HFFc6 (cell line): ENCODE measurements around the gene ACOT6. TPM values are rescaled to one million over a fixed set of nuclear protein-coding genes. Genes with fewer than 3 reads are reported as not detected.
"Not testable (repeated sequence)": the region's sequence is repeated elsewhere in the genome, so short reads cannot be mapped to it uniquely, and the experiment has no call there.

Experiments used
- DNase-seq: peaks from one replicate; pipeline ENCODE4 v3.0.0-alpha.2; 2018
- H3K27ac Mint-ChIP-seq: 2 replicates; pipeline ENCODE4 v1.8.0; 2020; ENCODE audit warnings: mild to moderate bottlenecking, mixed read lengths
- H3K27me3 Mint-ChIP-seq: 2 replicates; pipeline ENCODE4 v1.8.0; 2021; ENCODE audit warnings: mild to moderate bottlenecking, moderate library complexity, mixed read lengths; ENCODE audit not compliant: insufficient read depth
- H3K36me3 Mint-ChIP-seq: 2 replicates; pipeline ENCODE4 v1.8.0; 2021; ENCODE audit warnings: low read depth, mixed read lengths
- H3K4me1 Mint-ChIP-seq: 2 replicates; pipeline ENCODE4 v1.8.0; 2020; ENCODE audit warnings: low read depth, mixed read lengths
- H3K4me3 Mint-ChIP-seq: 2 replicates; pipeline ENCODE4 v1.8.0; 2020; ENCODE audit warnings: mild to moderate bottlenecking, moderate library complexity, mixed read lengths
- H3K9me3 Mint-ChIP-seq: 2 replicates; pipeline ENCODE4 v1.8.0; 2020; ENCODE audit warnings: mild to moderate bottlenecking, mixed read lengths
- CTCF ChIP-seq: fragments of 200-600 bp; sonication (generic); IDR thresholded peaks from 2 replicates; pipeline ENCODE4 v1.5.0; 2021; ENCODE audit warnings: antibody characterized with exemption, mild to moderate bottlenecking
- long read RNA-seq: library from polyadenylated mRNA; unstranded; transcript quantifications from one replicate; pipeline ENCODE4 v2.0.0, GENCODE V29; 2019
- total RNA-seq, 6 experiments: library from RNA; stranded (reverse); fragmentation: NEBNext Ultra II Directional; extraction: Animal tissue kit (Norgen Biotek cat#: 25700); gene quantifications; 2 replicates in 1 of 6; 3 replicates in 5 of 6; pipeline ENCODE4 v1.2.3, GENCODE V29; 2021

Gene ACOT6, protein sequence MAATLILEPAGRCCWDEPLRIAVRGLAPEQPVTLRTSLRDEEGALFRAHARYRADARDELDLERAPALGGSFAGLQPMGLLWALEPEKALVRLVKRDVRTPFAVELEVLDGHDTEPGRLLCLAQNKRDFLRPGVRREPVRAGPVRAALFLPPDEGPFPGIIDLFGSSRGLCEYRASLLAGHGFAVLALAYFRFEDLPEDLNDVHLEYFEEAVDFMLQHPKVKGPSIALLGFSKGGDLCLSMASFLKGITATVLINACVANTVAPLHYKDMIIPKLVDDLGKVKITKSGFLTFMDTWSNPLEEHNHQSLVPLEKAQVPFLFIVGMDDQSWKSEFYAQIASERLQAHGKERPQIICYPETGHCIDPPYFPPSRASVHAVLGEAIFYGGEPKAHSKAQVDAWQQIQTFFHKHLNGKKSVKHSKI
- total RNA-seq: not detected
- long read RNA-seq: 0 reads

DNA sequence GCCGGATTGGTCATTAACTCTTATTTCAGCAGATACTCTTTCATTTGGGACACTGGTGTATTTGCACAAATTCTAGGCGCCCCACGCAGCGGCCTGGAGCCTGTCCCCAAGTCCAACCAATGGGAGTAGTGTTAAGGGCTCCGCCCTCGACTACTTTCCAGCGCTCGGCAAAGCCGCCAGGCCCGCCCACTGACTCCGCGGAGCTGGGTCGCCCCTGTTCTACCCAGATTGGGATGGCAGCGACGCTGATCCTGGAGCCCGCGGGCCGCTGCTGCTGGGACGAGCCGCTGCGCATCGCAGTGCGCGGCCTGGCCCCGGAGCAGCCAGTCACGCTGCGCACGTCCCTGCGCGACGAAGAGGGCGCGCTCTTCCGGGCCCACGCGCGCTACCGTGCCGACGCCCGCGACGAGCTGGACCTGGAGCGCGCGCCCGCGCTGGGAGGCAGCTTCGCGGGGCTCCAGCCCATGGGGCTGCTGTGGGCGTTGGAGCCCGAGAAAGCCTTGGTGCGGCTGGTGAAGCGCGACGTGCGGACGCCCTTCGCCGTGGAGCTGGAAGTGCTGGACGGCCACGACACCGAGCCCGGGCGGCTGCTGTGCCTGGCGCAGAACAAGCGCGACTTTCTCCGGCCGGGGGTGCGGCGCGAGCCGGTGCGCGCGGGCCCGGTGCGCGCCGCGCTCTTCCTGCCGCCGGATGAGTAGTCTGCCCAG lies at the start of gene ACOT6:
ACOT6 (plus strand) TSS at position 179 of the 707 bp plus-strand sequence; CDS start at position 234, 55 bp downstream.
- Mint-ChIP-seq H3K27ac (no peak within 1 kb of the TSS), H3K4me1 (no peaks in the 10 kb centered on the region; the same call in 1 of the 2 replicates), H3K9me3 (peaks cover 5% of the 10 kb centered on the region), H3K36me3 (no peaks in the 10 kb centered on the region; the same call in 1 of the 2 replicates), H3K4me3 (peak within 1 kb of the TSS; percentile 86), H3K27me3 (peaks cover 13% of the 10 kb centered on the region)
- peak; percentile 26 for DNase-seq
- no peak for TF ChIP-seq CTCF

DNA sequence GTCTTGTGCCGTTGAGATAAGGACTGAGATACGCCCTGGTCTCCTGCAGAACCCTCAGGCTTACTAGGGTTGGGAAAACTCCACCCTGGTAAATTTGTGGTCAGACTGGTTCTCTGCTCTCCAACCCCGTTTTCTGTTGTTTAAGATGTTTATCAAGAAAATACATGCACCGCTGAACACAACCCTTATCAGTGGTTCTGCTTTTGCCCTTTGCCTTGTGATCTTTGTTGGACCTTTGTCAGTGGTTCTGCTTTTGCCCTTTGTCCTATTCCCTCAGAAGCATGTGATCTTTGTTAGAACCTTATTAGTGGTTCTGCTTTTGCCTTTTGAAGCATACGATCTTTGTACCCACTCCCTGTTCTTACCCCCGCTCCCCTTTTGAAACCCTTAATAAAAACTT lies 49.6 kb upstream of the ACOT6 start:
- H3K9me3 Mint-ChIP-seq: peaks cover 16% of the 10 kb centered on the region
- H3K4me1 Mint-ChIP-seq: peaks cover 13% of the 10 kb centered on the region
- H3K27me3 Mint-ChIP-seq, H3K4me3 Mint-ChIP-seq, DNase-seq, H3K27ac Mint-ChIP-seq: not testable (repeated sequence)
- peaks cover 38% of the 10 kb centered on the region for H3K36me3 Mint-ChIP-seq

DNA sequence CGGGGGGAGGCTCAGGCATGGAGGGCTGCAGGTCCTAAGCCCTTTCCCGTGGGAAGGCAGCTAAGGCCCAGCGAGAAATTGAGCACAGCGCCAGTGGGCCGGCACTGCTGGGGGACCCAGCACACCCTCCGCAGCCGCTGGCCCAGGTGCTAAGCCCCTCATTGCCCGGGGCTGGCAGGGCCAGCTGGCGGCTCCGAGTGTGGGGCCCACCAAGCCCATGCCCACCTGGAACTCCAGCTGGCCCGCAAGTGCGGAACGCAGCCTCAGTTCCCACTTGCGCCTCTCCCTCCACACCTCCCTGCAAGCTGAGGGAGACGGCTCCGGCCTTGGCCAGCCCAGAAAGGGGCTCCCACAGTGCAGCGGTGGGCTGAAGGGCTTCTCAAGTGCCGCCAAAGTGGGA lies 45.9 kb upstream of the ACOT6 start:
- not testable (repeated sequence) for DNase-seq, H3K4me3 Mint-ChIP-seq, H3K27me3 Mint-ChIP-seq, H3K27ac Mint-ChIP-seq
- Mint-ChIP-seq H3K9me3 (peaks cover 16% of the 10 kb centered on the region), H3K36me3 (peaks cover 40% of the 10 kb centered on the region), H3K4me1 (peaks cover 28% of the 10 kb centered on the region)

GRCh38 chr14:73566935-73567334 lies 45.4 kb upstream of the ACOT6 start:
- H3K4me3 Mint-ChIP-seq, H3K27ac Mint-ChIP-seq, DNase-seq, H3K27me3 Mint-ChIP-seq: not testable (repeated sequence)
- Mint-ChIP-seq H3K36me3 (peaks cover 36% of the 10 kb centered on the region), H3K4me1 (peaks cover 28% of the 10 kb centered on the region), H3K9me3 (peaks cover 12% of the 10 kb centered on the region)

DNA sequence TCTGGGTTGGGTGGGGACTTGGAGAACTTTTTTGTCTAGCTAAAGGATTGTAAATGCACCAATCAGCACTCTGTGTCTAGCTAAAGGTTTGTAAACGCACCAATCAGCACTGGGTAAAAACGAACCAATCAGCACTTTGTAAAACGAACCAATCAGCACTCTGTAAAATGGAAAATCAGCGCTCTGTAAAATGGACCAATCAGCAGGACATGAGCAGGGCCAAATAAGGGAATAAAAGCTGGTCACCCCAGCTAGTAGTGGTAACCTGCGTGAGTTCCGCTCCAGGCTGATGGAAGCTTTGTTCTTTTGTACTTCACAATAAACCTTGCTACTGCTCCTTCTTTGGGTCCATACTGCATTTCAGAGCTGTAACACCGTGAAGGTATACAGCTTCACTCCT lies 45.0 kb upstream of the ACOT6 start:
- no peak for TF ChIP-seq CTCF
- peak overlapping the region; percentile 94 for H3K4me3 Mint-ChIP-seq
- H3K27ac Mint-ChIP-seq: no peak overlapping the region
- H3K27me3 Mint-ChIP-seq: peaks cover 8% of the 10 kb centered on the region; the same call in 1 of the 2 replicates
- DNase-seq: no peak
- peaks cover 31% of the 10 kb centered on the region for H3K36me3 Mint-ChIP-seq
- H3K4me1 Mint-ChIP-seq: peaks cover 28% of the 10 kb centered on the region
- H3K9me3 Mint-ChIP-seq: peaks cover 7% of the 10 kb centered on the region

- TF ChIP-seq CTCF: no peak
- peaks cover under 1% of the 10 kb centered on the region; the same call in 1 of the 2 replicates for H3K9me3 Mint-ChIP-seq
- H3K36me3 Mint-ChIP-seq: peaks cover 23% of the 10 kb centered on the region
- peak overlapping the region; percentile 95 for H3K27ac Mint-ChIP-seq
- DNase-seq: peak; percentile 16
- peaks cover 28% of the 10 kb centered on the region for H3K4me1 Mint-ChIP-seq
- peak overlapping the region; percentile 94 for H3K4me3 Mint-ChIP-seq
- peaks cover 3% of the 10 kb centered on the region; the same call in 1 of the 2 replicates for H3K27me3 Mint-ChIP-seq
Measured at GRCh38 chr14:73567951-73568885, 44.1 kb upstream of the ACOT6 start.

DNA sequence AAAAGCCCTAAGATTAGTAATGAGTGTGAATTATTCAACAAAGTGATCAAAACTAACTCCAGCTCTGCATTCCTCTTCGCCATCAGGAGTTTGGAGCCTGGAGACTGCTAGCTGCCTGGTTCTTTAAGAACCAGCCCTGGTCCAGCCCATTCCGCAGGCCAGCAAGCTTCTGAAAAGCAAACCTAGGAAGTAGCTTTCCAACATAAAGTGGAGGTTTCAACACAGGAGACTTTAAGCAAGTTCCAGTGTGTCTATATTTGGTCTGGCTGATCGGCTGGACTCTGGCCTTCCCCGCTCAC lies 43.5 kb upstream of the ACOT6 start:
- peaks cover 28% of the 10 kb centered on the region for H3K4me1 Mint-ChIP-seq
- peak overlapping the region; percentile 94 for H3K4me3 Mint-ChIP-seq
- not testable (repeated sequence) for H3K9me3 Mint-ChIP-seq

GRCh38 chr14:73569185-73569958 lies 42.9 kb upstream of the ACOT6 start, which contains the start of gene ACOT2:
TSS of gene ACOT2 (plus strand) at chr14:73569213. CDS start at chr14:73569241, 28 bp downstream.
- Mint-ChIP-seq H3K4me1 (peaks cover 28% of the 10 kb centered on the region), H3K4me3 (peak within 1 kb of the TSS; percentile 94), H3K36me3 (peaks cover 22% of the 10 kb centered on the region), H3K27ac (peak within 1 kb of the TSS; percentile 95)
- not testable (repeated sequence) for H3K27me3 Mint-ChIP-seq, H3K9me3 Mint-ChIP-seq
- DNase-seq: peak; percentile 87

More for the DNA sequence above, 43.5 kb upstream of the ACOT6 start:
- H3K27me3 Mint-ChIP-seq, DNase-seq: not testable (repeated sequence)
- peak overlapping the region; percentile 95 for H3K27ac Mint-ChIP-seq
- H3K36me3 Mint-ChIP-seq: peaks cover 20% of the 10 kb centered on the region
